Peyer's patch (tissue), 4 donors: ENCODE measurements around the gene C5orf22. TPM values are rescaled to one million over a fixed set of nuclear protein-coding genes. Genes with fewer than 3 reads are reported as not detected.
"Not testable (repeated sequence)": the region's sequence is repeated elsewhere in the genome, so short reads cannot be mapped to it uniquely, and the experiment has no call there.

Source experiments
- DNase-seq, 3 donors: peaks; one replicate each; pipeline ENCODE4 v3.0.0-alpha.2; 2017 to 2019
- H3K27ac ChIP-seq, 4 donors: fragments of 200-600 bp; sonication (generic); one replicate each; pipeline ENCODE4 v1.5.1; 2016 to 2019
- H3K27me3 ChIP-seq, 2 donors: fragments of 200-600 bp; sonication (generic); one replicate each; pipeline ENCODE4 v1.5.1; 2019
- H3K36me3 ChIP-seq, 3 donors: fragments of 200-600 bp; sonication (generic); one replicate each; pipeline ENCODE4 v1.5.1; 2016 to 2019
- H3K4me1 ChIP-seq, 4 donors: fragments of 200-600 bp; sonication (generic); one replicate each; pipeline ENCODE4 v1.5.1; 2016 to 2019
- H3K4me3 ChIP-seq, 4 donors: fragments of 200-600 bp; sonication (generic); 1 replicate in 3 of 4; 2 replicates in 1 of 4; pipeline ENCODE4 v1.5.1; 2016 to 2019; ENCODE audit warnings: mild to moderate bottlenecking in 1 of 4
- H3K9me3 ChIP-seq, 4 donors: fragments of 200-600 bp; sonication (generic); one replicate each; pipeline ENCODE4 v1.5.1; 2016 to 2019; ENCODE audit warnings: mild to moderate bottlenecking in 1 of 4
- CTCF ChIP-seq, 6 experiments: fragments of 450-650 bp in 4 of 6; fragments of 200-600 bp in 2 of 6; sonication (generic) in 1 of 6; IDR thresholded peaks; one replicate each; pipeline ENCODE4 v1.5.1; 2017 to 2019; ENCODE audit warnings: antibody characterized with exemption in 6 of 6, mild to moderate bottlenecking in 3 of 6, moderate library complexity in 1 of 6
- POLR2A ChIP-seq, 2 donors: fragments of 450-650 bp; IDR thresholded peaks; one replicate each; pipeline ENCODE4 v1.5.1; 2017; ENCODE audit warnings: antibody characterized with exemption in 2 of 2, mild to moderate bottlenecking in 2 of 2, moderate library complexity in 2 of 2
- total RNA-seq, 4 donors: library from RNA; depleted of rRNA; stranded (reverse); fragments of >200 nt; gene quantifications; one replicate each; pipeline ENCODE4 v1.1.0, GENCODE V29; 2016

Gene C5orf22
- total RNA-seq, 4 donors from 2014 or later, result 5.5 to 29.7 (median 13.5) TPM

GRCh38 chr5:31587546-31587945 is 55.4 kb downstream of the C5orf22 start:
- no peak overlapping the region for H3K27ac ChIP-seq
- TF ChIP-seq CTCF (IDR thresholded peaks at IDR 0.05) (no peak), POLR2A (IDR thresholded peaks at IDR 0.05) (no peak)
- H3K27me3 ChIP-seq, result no peaks in the 10 kb centered on the region
- no peaks in the 10 kb centered on the region for H3K36me3 ChIP-seq
- H3K4me3 ChIP-seq, result no peak overlapping the region
- H3K4me1 ChIP-seq, result no peaks in the 10 kb centered on the region
- H3K9me3 ChIP-seq, result no peaks in the 10 kb centered on the region
- no peak for DNase-seq

- H3K9me3 ChIP-seq, result no peaks in the 10 kb centered on the region
- H3K27me3 ChIP-seq, result no peaks in the 10 kb centered on the region
- DNase-seq, result no peak
- H3K4me3 ChIP-seq, result no peak overlapping the region
- H3K36me3 ChIP-seq, result no peaks in the 10 kb centered on the region
- H3K4me1 ChIP-seq, result no peaks in the 10 kb centered on the region
- H3K27ac ChIP-seq, result no peak overlapping the region
- no peak for TF ChIP-seq CTCF (IDR thresholded peaks at IDR 0.05)
- no peak for TF ChIP-seq POLR2A (IDR thresholded peaks at IDR 0.05)
Observed at GRCh38 chr5:31593665-31594064, 61.6 kb downstream of the C5orf22 start.

- no peak for DNase-seq
- Histone ChIP-seq H3K9me3 (no peaks in the 10 kb centered on the region), H3K4me1 (no peaks in the 10 kb centered on the region), H3K27ac (no peak overlapping the region), H3K4me3 (no peak overlapping the region), H3K36me3 (no peaks in the 10 kb centered on the region), H3K27me3 (no peaks in the 10 kb centered on the region)
- no peak for TF ChIP-seq CTCF (IDR thresholded peaks at IDR 0.05)
- TF ChIP-seq POLR2A (IDR thresholded peaks at IDR 0.05), result no peak
Observed at GRCh38 chr5:31596354-31596753, 64.3 kb downstream of the C5orf22 start.

- H3K9me3 ChIP-seq, result no peaks in the 10 kb centered on the region
- no peak for DNase-seq
- no peaks in the 10 kb centered on the region for H3K4me1 ChIP-seq
- no peaks in the 10 kb centered on the region for H3K27me3 ChIP-seq
- no peak overlapping the region for H3K4me3 ChIP-seq
- H3K36me3 ChIP-seq, result no peaks in the 10 kb centered on the region
- H3K27ac ChIP-seq, result no peak overlapping the region
- TF ChIP-seq CTCF (IDR thresholded peaks at IDR 0.05) (no peak), POLR2A (IDR thresholded peaks at IDR 0.05) (no peak)
Observed at GRCh38 chr5:31598640-31599611, 66.8 kb downstream of the C5orf22 start.

- not testable (repeated sequence) for H3K36me3 ChIP-seq, H3K9me3 ChIP-seq, H3K4me3 ChIP-seq, H3K27ac ChIP-seq, H3K27me3 ChIP-seq, DNase-seq, H3K4me1 ChIP-seq
Observed at GRCh38 chr5:31602305-31602704, 70.2 kb downstream of the C5orf22 start.

GRCh38 chr5:31604240-31604639 is 72.1 kb downstream of the C5orf22 start:
- Histone ChIP-seq H3K4me3 (no peak overlapping the region), H3K27ac (no peak overlapping the region), H3K4me1 (no peaks in the 10 kb centered on the region), H3K36me3 (no peaks in the 10 kb centered on the region), H3K27me3 (no peaks in the 10 kb centered on the region), H3K9me3 (no peaks in the 10 kb centered on the region)
- TF ChIP-seq CTCF (IDR thresholded peaks at IDR 0.05) (no peak), POLR2A (IDR thresholded peaks at IDR 0.05) (no peak)
- DNase-seq, result no peak
